Breast epithelium (tissue), 3 donors: ENCODE data around the gene HOXC11.

ENCODE experiments used
- POLR2A ChIP-seq: fragments of 450-650 bp; IDR thresholded peaks from one replicate; pipeline ENCODE4 v1.6.1; 2016; ENCODE audit warnings: antibody characterized with exemption, mild to moderate bottlenecking, moderate library complexity
- TF ChIP-seq, protein P1 (sequence below), 3 donors: fragments of 450-650 bp; IDR thresholded peaks; one replicate each; pipeline ENCODE4 v1.5.1; 2016 to 2017; ENCODE audit warnings: antibody characterized with exemption in 3 of 3, mild to moderate bottlenecking in 3 of 3, moderate library complexity in 3 of 3

DNA sequence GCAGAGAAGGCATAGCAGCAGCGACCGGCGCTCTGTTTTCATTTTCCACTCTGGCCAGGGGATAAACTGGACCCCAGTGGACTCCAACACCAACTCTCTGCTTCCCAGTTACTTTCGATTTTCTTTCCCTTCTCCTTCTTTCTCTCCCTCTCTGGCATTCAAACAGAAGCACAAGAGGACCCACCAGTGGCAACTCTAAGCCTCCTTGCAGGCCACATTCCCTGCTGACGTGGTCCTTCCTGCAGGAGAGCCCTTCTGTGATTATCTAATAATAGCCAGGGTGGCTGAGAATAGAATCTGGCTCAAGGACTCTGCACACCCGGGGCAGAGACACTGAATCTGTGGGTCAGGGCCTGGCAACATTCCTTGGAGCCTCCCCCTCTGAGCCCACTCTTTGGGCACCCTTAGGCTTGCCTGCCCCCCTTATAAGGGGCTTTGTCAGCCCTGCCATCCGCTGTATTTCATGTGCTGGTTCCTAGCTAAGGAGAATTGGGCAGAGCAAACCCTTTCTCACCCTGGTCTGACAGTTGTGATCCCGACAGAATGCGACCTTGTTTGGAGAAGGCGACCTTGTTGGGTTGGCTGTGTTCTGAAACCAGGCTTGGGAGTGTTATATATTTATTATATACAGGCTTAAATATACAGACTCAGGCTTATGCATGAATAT, 47.1 kb downstream of the HOXC11 start:
- TF ChIP-seq POLR2A, result no peak
- TF ChIP-seq, protein P1, sequence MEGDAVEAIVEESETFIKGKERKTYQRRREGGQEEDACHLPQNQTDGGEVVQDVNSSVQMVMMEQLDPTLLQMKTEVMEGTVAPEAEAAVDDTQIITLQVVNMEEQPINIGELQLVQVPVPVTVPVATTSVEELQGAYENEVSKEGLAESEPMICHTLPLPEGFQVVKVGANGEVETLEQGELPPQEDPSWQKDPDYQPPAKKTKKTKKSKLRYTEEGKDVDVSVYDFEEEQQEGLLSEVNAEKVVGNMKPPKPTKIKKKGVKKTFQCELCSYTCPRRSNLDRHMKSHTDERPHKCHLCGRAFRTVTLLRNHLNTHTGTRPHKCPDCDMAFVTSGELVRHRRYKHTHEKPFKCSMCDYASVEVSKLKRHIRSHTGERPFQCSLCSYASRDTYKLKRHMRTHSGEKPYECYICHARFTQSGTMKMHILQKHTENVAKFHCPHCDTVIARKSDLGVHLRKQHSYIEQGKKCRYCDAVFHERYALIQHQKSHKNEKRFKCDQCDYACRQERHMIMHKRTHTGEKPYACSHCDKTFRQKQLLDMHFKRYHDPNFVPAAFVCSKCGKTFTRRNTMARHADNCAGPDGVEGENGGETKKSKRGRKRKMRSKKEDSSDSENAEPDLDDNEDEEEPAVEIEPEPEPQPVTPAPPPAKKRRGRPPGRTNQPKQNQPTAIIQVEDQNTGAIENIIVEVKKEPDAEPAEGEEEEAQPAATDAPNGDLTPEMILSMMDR (IDR thresholded peaks at IDR 0.05), result no peak
